ENCODE measurements around the gene ACOXL.

The ACOXL gene

DNA sequence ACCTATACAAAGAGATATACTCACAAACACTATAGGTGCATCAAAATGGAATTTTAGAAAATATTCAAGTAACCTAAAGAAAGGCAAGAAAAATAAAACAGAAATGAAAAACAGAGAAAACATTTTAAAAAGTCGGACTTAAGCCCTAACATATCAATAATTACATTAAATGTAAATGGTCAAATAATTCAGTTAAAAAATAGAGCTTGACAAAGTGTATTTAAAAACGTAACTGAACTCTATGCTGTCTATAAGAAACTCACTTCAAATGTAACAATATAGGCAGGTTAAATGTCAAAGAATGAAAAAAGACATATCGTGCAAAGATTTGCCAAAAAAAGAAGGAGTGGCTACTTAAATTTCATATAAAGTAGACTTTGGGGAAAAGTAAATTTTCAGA is 163.9 kb downstream of the ACOXL start:
- H3K4me3 ChIP-seq (ENCODE audit: low read depth, low read length) = no peak overlapping the region
- TF ChIP-seq, protein P1, sequence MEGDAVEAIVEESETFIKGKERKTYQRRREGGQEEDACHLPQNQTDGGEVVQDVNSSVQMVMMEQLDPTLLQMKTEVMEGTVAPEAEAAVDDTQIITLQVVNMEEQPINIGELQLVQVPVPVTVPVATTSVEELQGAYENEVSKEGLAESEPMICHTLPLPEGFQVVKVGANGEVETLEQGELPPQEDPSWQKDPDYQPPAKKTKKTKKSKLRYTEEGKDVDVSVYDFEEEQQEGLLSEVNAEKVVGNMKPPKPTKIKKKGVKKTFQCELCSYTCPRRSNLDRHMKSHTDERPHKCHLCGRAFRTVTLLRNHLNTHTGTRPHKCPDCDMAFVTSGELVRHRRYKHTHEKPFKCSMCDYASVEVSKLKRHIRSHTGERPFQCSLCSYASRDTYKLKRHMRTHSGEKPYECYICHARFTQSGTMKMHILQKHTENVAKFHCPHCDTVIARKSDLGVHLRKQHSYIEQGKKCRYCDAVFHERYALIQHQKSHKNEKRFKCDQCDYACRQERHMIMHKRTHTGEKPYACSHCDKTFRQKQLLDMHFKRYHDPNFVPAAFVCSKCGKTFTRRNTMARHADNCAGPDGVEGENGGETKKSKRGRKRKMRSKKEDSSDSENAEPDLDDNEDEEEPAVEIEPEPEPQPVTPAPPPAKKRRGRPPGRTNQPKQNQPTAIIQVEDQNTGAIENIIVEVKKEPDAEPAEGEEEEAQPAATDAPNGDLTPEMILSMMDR (IDR thresholded peaks at IDR 0.05; ENCODE audit: low read depth, low read length) = no peak

DNA sequence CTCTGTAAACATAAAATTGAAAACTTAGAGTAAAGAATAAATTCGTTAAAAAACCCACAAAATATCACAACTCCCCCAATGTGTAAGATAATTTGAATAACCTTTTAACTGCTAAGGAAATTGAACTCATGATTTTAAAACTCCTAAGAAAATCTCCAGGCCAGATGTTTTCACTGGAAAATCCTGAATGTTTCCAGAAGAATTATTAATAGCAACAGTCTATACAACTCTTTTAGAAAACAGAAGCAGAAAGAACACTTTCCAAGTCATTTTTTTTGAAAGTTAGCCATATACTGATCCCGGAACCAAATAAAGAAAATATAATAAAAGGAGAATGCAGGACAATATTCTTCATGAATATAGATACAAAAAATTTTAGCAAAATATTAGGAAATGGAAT is 165.6 kb downstream of the ACOXL start:
- no peak overlapping the region for H3K4me3 ChIP-seq (ENCODE audit: low read depth, low read length)
- TF ChIP-seq, protein P1 (IDR thresholded peaks at IDR 0.05; ENCODE audit: low read depth, low read length) = no peak

DNA sequence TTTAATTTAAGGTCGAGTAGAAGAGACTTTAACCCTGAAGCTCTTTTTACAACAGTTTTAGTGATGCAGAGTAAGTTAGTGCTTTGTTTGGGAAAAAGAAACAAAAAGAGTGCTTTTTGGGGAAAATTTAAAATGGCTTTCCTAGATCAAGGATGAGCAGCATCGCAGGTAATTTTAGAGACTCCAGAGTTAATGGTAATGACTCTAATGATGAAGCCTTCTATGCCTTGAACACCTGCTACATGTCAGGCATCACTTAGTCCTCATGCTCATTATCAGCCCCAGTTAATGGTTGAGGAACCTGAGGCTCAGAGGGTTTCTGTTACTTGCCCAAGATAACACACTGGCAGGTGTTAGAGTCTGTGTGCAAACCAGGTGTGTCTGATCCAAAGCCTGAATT is 167.8 kb downstream of the ACOXL start:
- H3K4me3 ChIP-seq (ENCODE audit: low read depth, low read length) = no peak overlapping the region
- TF ChIP-seq, protein P1 (IDR thresholded peaks at IDR 0.05; ENCODE audit: low read depth, low read length) = no peak

DNA sequence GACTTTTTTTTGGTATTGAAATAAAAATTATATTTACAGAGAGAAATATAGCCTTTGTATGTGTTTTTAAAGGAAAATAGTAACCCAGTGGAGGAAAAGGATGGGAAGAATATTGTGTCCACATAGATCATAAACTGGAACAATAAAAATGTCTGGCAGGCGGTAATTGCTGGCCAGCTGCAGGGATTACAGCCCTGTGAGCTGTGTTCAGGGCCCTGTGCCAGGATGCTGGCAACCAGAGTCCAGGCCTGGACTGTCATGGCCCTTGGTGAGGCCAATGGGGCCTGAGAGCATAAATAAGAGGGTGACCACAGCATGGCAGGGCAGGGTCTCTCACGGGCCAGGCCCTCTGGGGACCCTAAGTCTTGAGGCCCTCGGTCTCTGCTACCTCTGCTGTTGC is 171.2 kb downstream of the ACOXL start:
- H3K4me3 ChIP-seq (ENCODE audit: low read depth, low read length) = no peak overlapping the region
- TF ChIP-seq, protein P1 (IDR thresholded peaks at IDR 0.05; ENCODE audit: low read depth, low read length) = no peak

DNA sequence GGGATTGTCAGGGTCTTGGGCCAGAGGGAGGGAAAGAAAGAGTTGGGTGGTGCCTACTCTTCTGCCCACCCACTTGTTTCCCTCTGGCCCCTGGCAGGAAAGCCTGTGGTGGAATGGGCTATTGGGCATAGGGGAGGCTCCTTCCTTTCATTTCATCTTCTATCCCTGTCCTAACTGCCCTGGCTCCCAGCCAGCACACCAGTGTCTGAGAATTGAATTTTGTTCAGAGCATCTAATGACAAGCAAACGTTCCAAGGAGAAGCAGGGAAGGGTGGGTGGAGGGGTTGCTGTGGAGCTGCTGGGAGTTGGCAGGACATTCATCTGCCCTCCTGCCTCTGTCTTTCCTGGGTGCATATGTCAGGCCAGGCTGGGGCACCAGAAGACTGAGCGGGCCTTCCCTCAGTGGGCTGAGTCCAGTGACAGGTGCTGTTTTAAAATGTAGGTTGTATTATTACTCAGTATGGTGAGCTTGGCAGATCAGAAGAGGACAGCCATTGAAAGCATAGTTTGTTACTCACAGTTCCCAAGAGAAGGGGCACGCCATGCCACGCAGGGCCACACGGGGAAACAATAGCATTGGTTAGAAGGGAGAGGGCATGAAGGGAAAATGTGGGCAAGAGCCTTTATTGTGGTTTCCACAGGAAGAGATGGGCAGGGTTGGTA is 171.9 kb downstream of the ACOXL start:
- H3K4me3 ChIP-seq (ENCODE audit: low read depth, low read length) = no peak overlapping the region
- TF ChIP-seq, protein P1 (IDR thresholded peaks at IDR 0.05; ENCODE audit: low read depth, low read length) = no peak

DNA sequence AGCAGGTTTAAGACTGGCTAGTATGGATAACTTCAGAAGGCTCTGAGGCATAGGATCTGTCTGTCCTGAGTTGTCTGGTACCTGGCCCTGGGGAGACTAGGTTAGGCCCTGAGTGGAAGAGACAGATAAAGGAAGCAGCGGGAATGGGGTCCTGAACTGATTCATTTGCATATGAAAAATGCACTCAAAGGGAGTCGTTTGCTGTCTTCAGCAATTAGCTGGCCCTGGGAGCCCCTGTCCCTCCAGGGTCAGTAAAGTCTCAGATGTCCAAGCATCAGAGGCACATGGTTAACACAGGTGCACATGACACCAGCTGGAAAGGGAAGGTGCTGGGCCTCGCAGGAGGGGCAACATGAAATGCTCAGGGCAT is 172.4 kb downstream of the ACOXL start:
- H3K4me3 ChIP-seq (ENCODE audit: low read depth, low read length) = no peak overlapping the region
- TF ChIP-seq, protein P1 (IDR thresholded peaks at IDR 0.05; ENCODE audit: low read depth, low read length) = no peak

DNA sequence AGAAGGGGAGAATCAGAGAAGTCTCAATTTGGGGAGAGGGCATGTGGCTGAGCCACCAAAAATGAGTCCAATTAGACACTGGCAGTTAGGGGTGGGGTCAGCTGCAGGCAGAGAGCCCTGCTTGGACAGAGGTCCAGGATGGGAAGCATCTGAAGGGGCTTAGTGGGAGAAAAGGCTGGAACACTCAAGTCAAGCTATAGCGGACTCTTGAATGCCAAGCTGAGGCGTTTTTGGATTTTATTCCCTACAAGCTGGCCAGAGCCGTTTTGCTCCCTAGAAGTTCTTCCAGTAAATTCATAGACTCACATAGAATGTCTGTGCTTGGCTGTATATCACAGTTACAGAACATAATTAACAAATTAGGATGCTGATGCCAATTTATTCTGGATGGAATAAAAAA is 172.8 kb downstream of the ACOXL start:
- TF ChIP-seq, protein P1 (IDR thresholded peaks at IDR 0.05; ENCODE audit: low read depth, low read length) = no peak
- H3K4me3 ChIP-seq (ENCODE audit: low read depth, low read length) = no peak overlapping the region

All from WI38 (cell line).